22Rv1 (cell line): ENCODE measurements around the gene NDRG4.

ENCODE experiments used
- CTCF ChIP-seq: fragments of 450-650 bp; IDR thresholded peaks from 2 replicates; pipeline ENCODE4 v1.5.1; 2017; ENCODE audit warnings: mild to moderate bottlenecking
- ZFX ChIP-seq: fragments of 450-650 bp; IDR thresholded peaks from 2 replicates; pipeline ENCODE4 v1.6.1; 2017; ENCODE audit warnings: antibody characterized with exemption, borderline replicate concordance

DNA sequence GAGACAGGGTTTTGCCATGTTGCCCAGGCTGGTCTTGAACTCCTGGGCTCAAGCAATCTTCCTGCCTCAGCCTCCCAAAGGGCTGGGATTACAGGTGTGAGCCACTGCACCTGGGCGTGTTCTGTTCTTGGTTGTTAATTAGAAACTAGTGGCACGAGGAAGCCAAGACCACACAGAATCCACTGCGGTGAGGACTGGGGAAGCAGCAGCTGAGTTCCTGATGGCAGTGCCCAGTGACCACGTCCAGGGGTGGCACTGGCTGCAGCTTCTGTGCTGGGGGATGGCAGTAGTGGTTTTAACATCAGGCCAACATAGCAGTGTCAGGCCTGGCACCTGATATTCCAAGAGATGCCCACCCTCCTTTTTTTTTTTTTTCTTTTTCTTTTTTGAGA, 39.7 kb upstream of the NDRG4 start:
- TF ChIP-seq CTCF (no peak), ZFX (no peak)
